HFFc6 (cell line): ENCODE data around the gene SHC3. TPM values are rescaled to one million over a fixed set of nuclear protein-coding genes. Genes with fewer than 3 reads are reported as not detected.

Experiments used
- DNase-seq: peaks from one replicate; pipeline ENCODE4 v3.0.0-alpha.2; 2018
- H3K27ac Mint-ChIP-seq: 2 replicates; pipeline ENCODE4 v1.8.0; 2020; ENCODE audit warnings: mild to moderate bottlenecking, mixed read lengths
- H3K27me3 Mint-ChIP-seq: 2 replicates; pipeline ENCODE4 v1.8.0; 2021; ENCODE audit warnings: mild to moderate bottlenecking, moderate library complexity, mixed read lengths; ENCODE audit not compliant: insufficient read depth
- H3K36me3 Mint-ChIP-seq: 2 replicates; pipeline ENCODE4 v1.8.0; 2021; ENCODE audit warnings: low read depth, mixed read lengths
- H3K4me1 Mint-ChIP-seq: 2 replicates; pipeline ENCODE4 v1.8.0; 2020; ENCODE audit warnings: low read depth, mixed read lengths
- H3K4me3 Mint-ChIP-seq: 2 replicates; pipeline ENCODE4 v1.8.0; 2020; ENCODE audit warnings: mild to moderate bottlenecking, moderate library complexity, mixed read lengths
- H3K9me3 Mint-ChIP-seq: 2 replicates; pipeline ENCODE4 v1.8.0; 2020; ENCODE audit warnings: mild to moderate bottlenecking, mixed read lengths
- total RNA-seq, 6 experiments: library from RNA; stranded (reverse); fragmentation: NEBNext Ultra II Directional; extraction: Animal tissue kit (Norgen Biotek cat#: 25700); gene quantifications; 2 replicates in 1 of 6; 3 replicates in 5 of 6; pipeline ENCODE4 v1.2.3, GENCODE V29; 2021
- TF ChIP-seq, protein P1 (sequence below): fragments of 200-600 bp; sonication (generic); IDR thresholded peaks from 2 replicates; pipeline ENCODE4 v1.5.0; 2021; ENCODE audit warnings: antibody characterized with exemption, mild to moderate bottlenecking

SHC3 gene
- total RNA-seq, 6 experiments from 2014 or later, result 0.28 to 1.9 (median 0.42) TPM

- Mint-ChIP-seq H3K4me1 (peaks cover 29% of the 10 kb centered on the region), H3K36me3 (peaks cover 15% of the 10 kb centered on the region), H3K4me3 (no peak overlapping the region), H3K27me3 (no peaks in the 10 kb centered on the region; the same call in 1 of the 2 replicates), H3K9me3 (no peaks in the 10 kb centered on the region), H3K27ac (no peak overlapping the region)
- DNase-seq, result no peak
- TF ChIP-seq, protein P1, sequence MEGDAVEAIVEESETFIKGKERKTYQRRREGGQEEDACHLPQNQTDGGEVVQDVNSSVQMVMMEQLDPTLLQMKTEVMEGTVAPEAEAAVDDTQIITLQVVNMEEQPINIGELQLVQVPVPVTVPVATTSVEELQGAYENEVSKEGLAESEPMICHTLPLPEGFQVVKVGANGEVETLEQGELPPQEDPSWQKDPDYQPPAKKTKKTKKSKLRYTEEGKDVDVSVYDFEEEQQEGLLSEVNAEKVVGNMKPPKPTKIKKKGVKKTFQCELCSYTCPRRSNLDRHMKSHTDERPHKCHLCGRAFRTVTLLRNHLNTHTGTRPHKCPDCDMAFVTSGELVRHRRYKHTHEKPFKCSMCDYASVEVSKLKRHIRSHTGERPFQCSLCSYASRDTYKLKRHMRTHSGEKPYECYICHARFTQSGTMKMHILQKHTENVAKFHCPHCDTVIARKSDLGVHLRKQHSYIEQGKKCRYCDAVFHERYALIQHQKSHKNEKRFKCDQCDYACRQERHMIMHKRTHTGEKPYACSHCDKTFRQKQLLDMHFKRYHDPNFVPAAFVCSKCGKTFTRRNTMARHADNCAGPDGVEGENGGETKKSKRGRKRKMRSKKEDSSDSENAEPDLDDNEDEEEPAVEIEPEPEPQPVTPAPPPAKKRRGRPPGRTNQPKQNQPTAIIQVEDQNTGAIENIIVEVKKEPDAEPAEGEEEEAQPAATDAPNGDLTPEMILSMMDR, result no peak
These were observed 176.6 kb downstream of the SHC3 start for GRCh38 chr9:89001917-89002540.

DNA sequence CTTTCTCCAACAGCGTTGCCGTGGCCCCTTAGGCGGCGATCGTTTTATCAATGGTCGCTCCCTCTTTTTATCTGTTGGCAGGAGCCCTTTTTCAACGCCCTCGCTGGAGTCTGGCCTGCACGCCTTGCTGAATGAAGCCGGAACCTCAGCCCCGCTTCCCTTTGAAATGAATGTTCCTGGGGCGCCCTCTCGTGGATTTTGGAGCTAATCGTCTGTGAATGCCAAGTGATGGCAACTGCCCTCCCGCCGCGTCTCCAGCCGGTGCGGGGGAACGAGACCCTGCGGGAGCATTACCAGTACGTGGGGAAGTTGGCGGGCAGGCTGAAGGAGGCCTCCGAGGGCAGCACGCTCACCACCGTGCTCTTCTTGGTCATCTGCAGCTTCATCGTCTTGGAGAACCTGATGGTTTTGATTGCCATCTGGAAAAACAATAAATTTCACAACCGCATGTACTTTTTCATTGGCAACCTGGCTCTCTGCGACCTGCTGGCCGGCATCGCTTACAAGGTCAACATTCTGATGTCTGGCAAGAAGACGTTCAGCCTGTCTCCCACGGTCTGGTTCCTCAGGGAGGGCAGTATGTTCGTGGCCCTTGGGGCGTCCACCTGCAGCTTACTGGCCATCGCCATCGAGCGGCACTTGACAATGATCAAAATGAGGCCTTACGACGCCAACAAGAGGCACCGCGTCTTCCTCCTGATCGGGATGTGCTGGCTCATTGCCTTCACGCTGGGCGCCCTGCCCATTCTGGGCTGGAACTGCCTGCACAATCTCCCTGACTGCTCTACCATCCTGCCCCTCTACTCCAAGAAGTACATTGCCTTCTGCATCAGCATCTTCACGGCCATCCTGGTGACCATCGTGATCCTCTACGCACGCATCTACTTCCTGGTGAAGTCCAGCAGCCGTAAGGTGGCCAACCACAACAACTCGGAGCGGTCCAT is 177.4 kb downstream of the SHC3 start:
- peaks cover 30% of the 10 kb centered on the region for H3K4me1 Mint-ChIP-seq
- peak; percentile 75 for DNase-seq
- H3K27ac Mint-ChIP-seq, result peak overlapping the region; percentile 48
- TF ChIP-seq, protein P1, result peak; percentile 90
- no peaks in the 10 kb centered on the region; the same call in 1 of the 2 replicates for H3K27me3 Mint-ChIP-seq
- H3K9me3 Mint-ChIP-seq, result no peaks in the 10 kb centered on the region
- H3K4me3 Mint-ChIP-seq, result no peak overlapping the region
- peaks cover 15% of the 10 kb centered on the region for H3K36me3 Mint-ChIP-seq

DNA sequence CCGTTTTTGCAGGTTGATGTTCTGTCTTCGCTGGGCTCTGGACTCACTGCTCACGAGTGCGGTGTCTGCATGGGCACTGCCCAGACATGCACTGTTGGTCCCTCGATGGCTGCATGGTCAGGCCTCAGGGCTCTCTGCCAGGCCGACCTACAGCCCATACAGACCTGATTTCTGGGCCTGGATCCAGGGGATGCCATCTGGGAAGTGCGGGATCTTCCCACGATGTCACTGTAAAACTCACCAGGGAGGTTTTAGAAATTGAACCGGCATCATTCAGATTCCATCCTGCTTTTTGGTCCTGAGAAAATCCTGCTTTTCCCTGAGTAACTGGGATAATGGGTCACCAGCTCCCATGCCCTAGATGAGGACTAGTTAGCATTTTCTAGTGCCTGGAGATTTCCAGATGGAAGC is 178.2 kb downstream of the SHC3 start:
- TF ChIP-seq, protein P1, result no peak
- no peak overlapping the region for H3K4me3 Mint-ChIP-seq
- peaks cover 37% of the 10 kb centered on the region for H3K4me1 Mint-ChIP-seq
- H3K9me3 Mint-ChIP-seq, result no peaks in the 10 kb centered on the region
- peaks cover 15% of the 10 kb centered on the region for H3K36me3 Mint-ChIP-seq
- DNase-seq, result no peak
- H3K27ac Mint-ChIP-seq, result no peak overlapping the region; the same call in 1 of the 2 replicates
- no peaks in the 10 kb centered on the region; the same call in 1 of the 2 replicates for H3K27me3 Mint-ChIP-seq

DNA sequence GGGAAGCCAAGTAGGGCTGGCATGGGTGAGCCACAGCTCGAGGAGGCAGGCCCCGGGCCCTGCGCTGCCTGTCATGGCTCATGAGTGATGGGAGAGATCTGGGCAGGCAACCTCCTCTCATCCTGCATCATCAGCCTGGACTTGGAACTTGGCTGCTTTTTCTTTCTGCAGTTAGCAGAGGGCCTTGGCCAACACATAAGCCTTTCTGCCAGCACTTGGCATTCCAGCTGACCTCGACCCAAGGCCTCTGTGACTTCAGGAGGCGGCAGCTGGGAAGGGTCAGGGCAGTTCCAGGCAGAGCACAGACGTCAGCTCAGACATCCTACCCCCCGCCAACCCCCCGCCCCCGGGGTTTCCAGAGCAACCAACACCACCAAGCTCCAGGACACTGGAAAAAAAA is 179.7 kb downstream of the SHC3 start:
- Mint-ChIP-seq H3K4me1 (peaks cover 52% of the 10 kb centered on the region), H3K4me3 (no peak overlapping the region), H3K9me3 (no peaks in the 10 kb centered on the region), H3K27me3 (no peaks in the 10 kb centered on the region; the same call in 1 of the 2 replicates), H3K27ac (no peak overlapping the region), H3K36me3 (peaks cover 15% of the 10 kb centered on the region)
- TF ChIP-seq, protein P1, result no peak
- DNase-seq, result no peak

DNA sequence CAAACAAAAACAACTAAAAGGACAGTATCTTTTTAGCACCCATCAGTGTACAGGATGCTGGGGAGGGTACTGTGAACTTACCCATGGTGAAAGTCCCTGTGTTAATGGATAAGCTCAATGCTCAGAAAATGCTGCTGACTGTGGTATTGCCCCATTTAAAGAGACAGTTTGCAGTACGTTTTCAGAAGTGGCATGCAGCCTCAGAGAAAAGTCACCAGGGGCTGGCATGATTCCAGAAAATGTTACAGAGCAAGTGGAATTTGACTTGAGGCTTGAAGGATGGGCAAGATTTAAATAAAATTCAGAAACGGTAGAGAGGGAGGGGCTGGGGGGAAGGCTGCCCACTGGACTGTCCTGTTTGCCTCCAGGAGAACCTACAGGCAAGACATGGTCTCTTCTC is 180.1 kb downstream of the SHC3 start:
- H3K4me1 Mint-ChIP-seq, result peaks cover 56% of the 10 kb centered on the region
- TF ChIP-seq, protein P1, result no peak
- peaks cover 15% of the 10 kb centered on the region for H3K36me3 Mint-ChIP-seq
- no peak for DNase-seq
- no peak overlapping the region for H3K4me3 Mint-ChIP-seq
- no peak overlapping the region for H3K27ac Mint-ChIP-seq
- no peaks in the 10 kb centered on the region for H3K9me3 Mint-ChIP-seq
- no peaks in the 10 kb centered on the region; the same call in 1 of the 2 replicates for H3K27me3 Mint-ChIP-seq
